NT2/D1 (cell line): ENCODE measurements around the gene DAD1.

Experiments
- DNase-seq: peaks from one replicate; pipeline ENCODE4 v3.0.0-alpha.2; 2011; ENCODE audit warnings: low read depth, low spot score
- H3K27me3 ChIP-seq: 2 replicates; pipeline ENCODE4 v1.6.0; 2011; ENCODE audit warnings: mild to moderate bottlenecking; ENCODE audit not compliant: insufficient read length, insufficient read depth
- H3K36me3 ChIP-seq: 2 replicates; pipeline ENCODE4 v1.6.1; 2011; ENCODE audit warnings: mild to moderate bottlenecking, low read length, mixed read lengths; ENCODE audit not compliant: insufficient read depth, insufficient read length
- H3K4me1 ChIP-seq: 2 replicates; pipeline ENCODE4 v1.5.1; 2011; ENCODE audit not compliant: insufficient read depth, insufficient read length
- H3K4me3 ChIP-seq: 2 replicates; pipeline ENCODE4 v1.5.1; 2011; ENCODE audit warnings: low read depth; ENCODE audit not compliant: insufficient read length
- H3K9ac ChIP-seq: 2 replicates; pipeline ENCODE4 v1.6.0; 2011; ENCODE audit warnings: low read depth; ENCODE audit not compliant: insufficient read length
- H3K9me3 ChIP-seq: 2 replicates; pipeline ENCODE4 v1.5.1; 2011; ENCODE audit warnings: mild to moderate bottlenecking, low read length; ENCODE audit not compliant: insufficient read depth
- SUZ12 ChIP-seq: IDR thresholded peaks from 2 replicates; pipeline ENCODE4 v1.6.1; 2011; ENCODE audit not compliant: insufficient read length, insufficient read depth; ENCODE audit errors: extremely low read depth
- YY1 ChIP-seq: IDR thresholded peaks from 2 replicates; pipeline ENCODE4 v1.6.1; 2011; ENCODE audit not compliant: insufficient read length, insufficient read depth
- ZNF274 ChIP-seq: IDR thresholded peaks from 2 replicates; pipeline ENCODE4 v1.6.1; 2011; ENCODE audit warnings: mild to moderate bottlenecking, low read depth, low read length

The DAD1 gene

GRCh38 chr14:22560662-22561365, 28.2 kb downstream of the DAD1 start:
- TF ChIP-seq SUZ12 (no peak), YY1 (no peak), ZNF274 (no peak)
- H3K36me3 ChIP-seq, result peaks cover 26% of the 10 kb centered on the region
- H3K4me3 ChIP-seq, result no peak overlapping the region
- no peaks in the 10 kb centered on the region for H3K9me3 ChIP-seq
- no peak overlapping the region for H3K9ac ChIP-seq
- no peaks in the 10 kb centered on the region for H3K27me3 ChIP-seq
- DNase-seq, result no peak
- peaks cover 6% of the 10 kb centered on the region for H3K4me1 ChIP-seq

GRCh38 chr14:22559041-22559440, 30.0 kb downstream of the DAD1 start:
- Histone ChIP-seq H3K36me3 (peaks cover 9% of the 10 kb centered on the region), H3K9me3 (no peaks in the 10 kb centered on the region), H3K9ac (no peak overlapping the region), H3K4me1 (peaks cover 6% of the 10 kb centered on the region), H3K27me3 (no peaks in the 10 kb centered on the region), H3K4me3 (no peak overlapping the region)
- no peak for DNase-seq
- no peak for TF ChIP-seq YY1
- no peak for TF ChIP-seq SUZ12
- no peak for TF ChIP-seq ZNF274

GRCh38 chr14:22558221-22558913, 30.7 kb downstream of the DAD1 start:
- DNase-seq, result no peak
- TF ChIP-seq SUZ12 (no peak), ZNF274 (no peak), YY1 (no peak)
- no peaks in the 10 kb centered on the region for H3K27me3 ChIP-seq
- H3K4me3 ChIP-seq, result no peak overlapping the region
- H3K9me3 ChIP-seq, result no peaks in the 10 kb centered on the region
- H3K9ac ChIP-seq, result no peak overlapping the region
- H3K4me1 ChIP-seq, result peaks cover 6% of the 10 kb centered on the region
- peaks cover 4% of the 10 kb centered on the region for H3K36me3 ChIP-seq

GRCh38 chr14:22557846-22558220, 31.2 kb downstream of the DAD1 start:
- no peak for DNase-seq
- Histone ChIP-seq H3K27me3 (no peaks in the 10 kb centered on the region), H3K9ac (no peak overlapping the region), H3K4me1 (peaks cover 6% of the 10 kb centered on the region), H3K9me3 (no peaks in the 10 kb centered on the region), H3K4me3 (no peak overlapping the region), H3K36me3 (peaks cover 3% of the 10 kb centered on the region)
- TF ChIP-seq YY1 (no peak), ZNF274 (no peak), SUZ12 (no peak)

- H3K4me3 ChIP-seq, result no peak overlapping the region
- H3K27me3 ChIP-seq, result no peaks in the 10 kb centered on the region
- no peak overlapping the region for H3K9ac ChIP-seq
- H3K4me1 ChIP-seq, result peaks cover 9% of the 10 kb centered on the region
- TF ChIP-seq YY1, result no peak
- no peak for TF ChIP-seq SUZ12
- TF ChIP-seq ZNF274, result no peak
- peak; percentile 48 for DNase-seq
- H3K9me3 ChIP-seq, result no peaks in the 10 kb centered on the region
- no peaks in the 10 kb centered on the region for H3K36me3 ChIP-seq
Observed at GRCh38 chr14:22556990-22557623, 31.9 kb downstream of the DAD1 start.

- no peak overlapping the region for H3K4me3 ChIP-seq
- H3K9me3 ChIP-seq, result no peaks in the 10 kb centered on the region
- TF ChIP-seq YY1, result no peak
- no peak for TF ChIP-seq ZNF274
- TF ChIP-seq SUZ12, result no peak
- no peaks in the 10 kb centered on the region for H3K27me3 ChIP-seq
- H3K36me3 ChIP-seq, result no peaks in the 10 kb centered on the region
- peaks cover 12% of the 10 kb centered on the region for H3K4me1 ChIP-seq
- DNase-seq, result no peak
- H3K9ac ChIP-seq, result peak overlapping the region; percentile 56
Observed at GRCh38 chr14:22556021-22556989, 32.7 kb downstream of the DAD1 start.
